A549 (cell line): ENCODE data around the gene UXT.

ENCODE experiments used
- KDM1A ChIP-seq: fragments of 200-600 bp; sonication (generic); IDR thresholded peaks from 2 replicates; pipeline ENCODE4 v1.6.1; 2016; ENCODE audit warnings: low read depth, mild to moderate bottlenecking
- MAFK ChIP-seq: fragments of 450-650 bp; IDR thresholded peaks from 2 replicates; pipeline ENCODE4 v1.6.1; 2014; ENCODE audit not compliant: partially characterized antibody
- POLR2A ChIP-seq: IDR thresholded peaks from 2 replicates; pipeline ENCODE4 v1.6.1; 2012; ENCODE audit warnings: mild to moderate bottlenecking, low read length
- USF2 ChIP-seq: fragments of 450-650 bp; IDR thresholded peaks from 2 replicates; pipeline ENCODE4 v1.6.1; 2014; ENCODE audit warnings: antibody characterized with exemption
- TF ChIP-seq, protein P1 (sequence below): fragments of >200 bp; sonication (Bioruptor Twin); formaldehyde crosslinking; IDR thresholded peaks from 3 replicates; pipeline ENCODE4 v1.5.1; 2016

DNA sequence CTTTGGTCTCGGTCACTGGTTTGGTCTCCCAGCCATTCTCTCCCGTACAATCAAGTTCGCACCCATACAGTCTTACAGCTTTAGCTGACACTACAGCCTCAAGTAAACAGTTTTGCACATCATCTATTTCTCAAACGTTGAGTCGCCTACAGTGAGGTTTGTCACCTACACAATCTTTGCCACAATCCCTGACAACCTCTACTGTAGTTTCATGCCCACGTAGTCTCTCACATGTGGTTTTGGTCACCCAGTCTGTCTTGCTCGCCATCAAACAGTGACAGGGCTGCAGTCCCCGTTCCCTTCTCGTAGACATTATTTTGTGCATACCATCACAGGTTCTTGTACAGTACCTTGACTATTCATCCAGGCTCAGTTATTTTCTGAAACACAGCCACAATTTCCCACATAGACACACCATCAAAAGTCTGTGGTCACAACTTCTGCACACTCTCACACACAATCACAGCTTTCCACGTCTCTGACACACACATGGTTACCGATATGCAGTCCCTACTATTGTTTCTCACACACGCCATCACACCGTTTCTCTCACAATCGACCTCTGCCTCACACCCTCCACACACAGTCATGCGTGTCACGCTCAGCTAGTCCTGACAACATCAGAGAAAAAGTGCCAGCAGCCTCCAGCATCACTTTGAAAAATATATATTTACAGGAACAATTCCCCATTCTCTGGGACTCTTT, 24.0 kb downstream of the UXT start:
- TF ChIP-seq, protein P1, sequence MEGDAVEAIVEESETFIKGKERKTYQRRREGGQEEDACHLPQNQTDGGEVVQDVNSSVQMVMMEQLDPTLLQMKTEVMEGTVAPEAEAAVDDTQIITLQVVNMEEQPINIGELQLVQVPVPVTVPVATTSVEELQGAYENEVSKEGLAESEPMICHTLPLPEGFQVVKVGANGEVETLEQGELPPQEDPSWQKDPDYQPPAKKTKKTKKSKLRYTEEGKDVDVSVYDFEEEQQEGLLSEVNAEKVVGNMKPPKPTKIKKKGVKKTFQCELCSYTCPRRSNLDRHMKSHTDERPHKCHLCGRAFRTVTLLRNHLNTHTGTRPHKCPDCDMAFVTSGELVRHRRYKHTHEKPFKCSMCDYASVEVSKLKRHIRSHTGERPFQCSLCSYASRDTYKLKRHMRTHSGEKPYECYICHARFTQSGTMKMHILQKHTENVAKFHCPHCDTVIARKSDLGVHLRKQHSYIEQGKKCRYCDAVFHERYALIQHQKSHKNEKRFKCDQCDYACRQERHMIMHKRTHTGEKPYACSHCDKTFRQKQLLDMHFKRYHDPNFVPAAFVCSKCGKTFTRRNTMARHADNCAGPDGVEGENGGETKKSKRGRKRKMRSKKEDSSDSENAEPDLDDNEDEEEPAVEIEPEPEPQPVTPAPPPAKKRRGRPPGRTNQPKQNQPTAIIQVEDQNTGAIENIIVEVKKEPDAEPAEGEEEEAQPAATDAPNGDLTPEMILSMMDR: no peak
- TF ChIP-seq POLR2A (no peak), USF2 (no peak), MAFK (no peak), KDM1A (no peak)
